CD4-positive, alpha-beta T cell treated with Interferon gamma for 1 hour (primary cell): ENCODE results near the gene MED29.
A peak's percentile ranks its signal among the peaks of the same experiment; 100 is the strongest.

ENCODE experiments used
- DNase-seq: peaks from one replicate; pipeline ENCODE4 v3.0.0-alpha.2; 2020

Gene MED29

DNA sequence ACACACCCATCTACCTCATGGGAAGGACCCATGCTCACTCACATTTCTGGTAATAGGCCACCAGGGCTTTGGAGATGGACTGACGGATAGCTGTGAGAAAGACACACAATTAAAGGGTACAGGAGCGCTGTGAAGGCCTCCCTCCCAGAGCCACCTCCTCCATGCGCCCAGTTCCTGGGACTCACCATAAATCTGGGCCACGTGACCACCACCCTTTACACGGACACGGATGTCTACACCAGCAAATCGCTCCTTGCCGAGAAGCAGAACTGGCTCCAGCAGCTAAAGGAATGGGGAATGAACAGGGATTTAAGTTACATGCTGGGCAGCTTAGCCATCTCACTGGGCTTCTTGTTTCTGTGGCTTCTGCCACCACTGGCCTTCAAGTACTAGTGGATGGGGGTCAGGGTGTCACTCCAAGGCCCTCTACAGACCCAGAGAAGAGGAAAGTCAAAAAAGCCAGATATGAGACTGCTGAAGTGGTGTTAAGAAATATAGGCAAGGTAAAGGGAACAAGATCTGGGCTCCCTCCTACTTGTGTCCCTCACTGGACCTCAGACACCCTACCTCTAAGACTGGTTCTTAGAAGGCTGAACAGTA lies 42.4 kb downstream of the MED29 start:
- no peak for DNase-seq

DNA sequence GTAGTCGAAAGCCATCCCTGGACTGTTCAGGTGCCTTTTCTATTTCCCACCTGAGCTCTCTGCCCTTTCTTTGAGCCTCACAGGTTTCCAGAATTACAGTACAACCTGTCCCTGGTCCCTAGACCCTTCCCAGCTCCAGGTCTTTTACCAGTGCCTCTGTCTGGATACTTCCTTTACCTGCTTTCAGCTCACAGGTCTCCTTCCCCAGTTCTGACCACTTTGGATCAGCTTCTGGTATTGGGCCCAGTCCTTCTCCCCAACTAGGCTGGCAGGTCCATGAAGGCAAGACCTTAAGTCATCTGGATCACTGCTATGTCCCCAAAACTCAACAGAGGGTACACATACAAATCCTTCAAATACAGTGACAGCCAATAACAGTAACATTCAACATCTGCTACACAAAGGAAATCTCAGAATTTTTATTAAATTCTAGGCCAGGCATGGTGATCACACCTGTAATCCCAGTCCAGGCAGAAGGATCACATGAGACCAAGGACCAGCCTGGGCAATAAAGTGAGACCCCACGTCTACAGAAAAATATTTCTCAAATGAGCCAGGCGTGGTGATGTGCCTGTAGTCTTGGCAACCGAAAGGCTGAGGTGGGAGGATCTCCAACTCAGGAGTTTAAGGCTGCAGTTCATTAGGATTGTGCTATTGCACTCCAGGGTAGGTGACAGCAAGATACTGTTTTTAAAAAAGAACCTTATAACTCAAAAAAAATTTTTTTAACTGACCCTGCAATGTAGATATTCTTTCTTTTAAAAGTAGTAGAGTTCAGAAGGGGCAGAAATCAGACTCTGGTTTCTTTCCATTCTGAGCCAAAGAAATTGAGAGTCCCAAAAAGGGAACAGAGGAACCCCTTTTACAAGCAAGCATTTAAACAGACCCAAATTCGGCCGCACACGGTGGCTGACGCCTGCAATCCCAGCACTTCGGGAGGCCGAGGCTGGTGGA lies 43.2 kb downstream of the MED29 start:
- no peak for DNase-seq

DNA sequence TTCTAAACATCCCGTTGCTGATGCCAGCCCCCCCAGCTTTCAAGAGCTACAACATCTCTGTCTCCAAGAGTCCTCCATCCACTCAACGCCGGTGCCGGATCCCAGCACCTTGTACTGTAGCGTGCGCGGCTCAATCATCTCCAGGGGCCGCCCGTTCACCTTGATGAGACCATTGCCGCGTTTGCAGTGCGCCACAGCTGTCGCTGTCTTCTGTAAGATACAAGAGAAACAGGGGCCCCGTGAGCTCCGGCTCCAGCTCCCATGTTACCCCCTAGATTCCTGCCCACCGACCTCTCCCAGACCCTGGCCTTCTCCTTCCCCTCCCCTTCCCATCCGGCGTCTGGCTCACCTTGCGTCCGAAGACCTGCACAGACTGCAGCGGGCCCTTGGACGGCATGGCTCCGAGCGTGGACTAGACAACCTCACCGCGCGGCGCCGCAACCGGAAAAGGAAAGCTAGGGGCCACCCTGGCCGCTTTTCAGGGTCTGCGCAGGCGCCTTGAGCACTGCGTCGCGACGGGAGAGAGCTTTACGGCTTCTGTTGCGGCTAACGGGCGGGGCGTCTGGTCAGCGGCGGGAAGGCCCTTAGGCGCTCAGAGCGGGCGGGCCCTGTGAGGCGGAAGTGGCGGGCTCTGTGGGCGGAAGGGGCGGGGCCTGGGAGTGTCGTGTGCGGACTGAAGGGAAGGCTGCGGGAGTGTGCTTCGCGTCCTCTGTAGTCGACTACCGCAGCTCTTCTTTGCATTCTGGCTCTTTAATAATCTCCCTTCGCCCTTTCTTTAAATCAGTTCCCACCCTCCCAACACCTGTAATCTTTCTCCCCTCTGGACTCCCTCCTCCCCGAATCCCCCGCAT lies 44.5 kb downstream of the MED29 start, which contains the start of gene RPS16:
Gene RPS16, minus strand, starts transcription at position 451 of the 851 bp plus-strand sequence. Its CDS starts 54 bp downstream, at position 397.
- DNase-seq: peak; percentile 99

DNA sequence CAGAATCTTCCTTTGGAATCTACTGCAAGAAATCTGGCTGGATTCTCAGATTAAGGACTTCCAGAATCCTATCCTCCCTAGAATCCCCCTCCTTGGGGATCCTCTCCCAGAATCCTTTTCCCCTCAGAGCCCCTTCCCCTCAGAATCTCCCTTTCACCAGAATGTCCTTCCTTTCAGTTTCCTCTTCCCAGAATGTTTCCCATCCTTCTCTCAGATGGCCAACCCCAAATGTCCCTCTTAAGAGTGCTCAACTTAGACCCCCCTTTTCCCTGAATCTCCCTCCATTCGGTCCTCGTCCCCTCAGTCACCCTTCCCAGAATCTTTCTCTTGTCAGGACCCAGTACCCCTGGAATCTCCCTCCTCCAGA lies 45.2 kb downstream of the MED29 start:
- DNase-seq: no peak

DNA sequence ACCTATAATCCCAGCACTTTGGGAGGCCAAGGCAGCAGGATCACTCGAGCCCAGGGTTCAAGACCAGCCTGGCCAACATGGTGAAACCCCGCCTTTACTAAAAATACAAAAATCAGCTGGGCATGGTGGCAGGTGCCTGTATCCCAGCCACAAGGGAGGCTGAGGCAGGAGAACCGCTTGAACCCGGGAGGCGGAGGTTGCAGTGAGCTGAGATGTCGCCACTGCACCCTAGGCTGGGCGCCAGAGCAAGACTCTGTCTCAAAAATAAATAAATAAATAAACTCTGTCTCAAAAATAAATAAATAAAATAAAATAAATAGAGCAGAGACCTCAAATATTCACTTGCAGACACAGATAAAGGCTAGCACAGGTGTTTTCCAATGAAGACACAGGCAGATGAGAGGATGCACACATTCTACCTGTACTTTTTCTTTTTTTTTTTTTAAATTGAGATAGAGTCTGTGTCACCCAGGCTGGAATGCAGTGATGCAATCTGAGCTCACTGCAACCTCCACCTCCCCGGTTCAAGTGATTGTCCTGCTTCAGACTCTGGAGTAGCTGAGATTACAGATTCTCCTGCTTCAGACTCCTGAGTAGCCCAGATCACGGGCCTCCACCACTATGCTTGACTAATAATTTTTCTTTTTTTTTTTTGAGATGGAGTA lies 47.2 kb downstream of the MED29 start:
- no peak for DNase-seq

DNA sequence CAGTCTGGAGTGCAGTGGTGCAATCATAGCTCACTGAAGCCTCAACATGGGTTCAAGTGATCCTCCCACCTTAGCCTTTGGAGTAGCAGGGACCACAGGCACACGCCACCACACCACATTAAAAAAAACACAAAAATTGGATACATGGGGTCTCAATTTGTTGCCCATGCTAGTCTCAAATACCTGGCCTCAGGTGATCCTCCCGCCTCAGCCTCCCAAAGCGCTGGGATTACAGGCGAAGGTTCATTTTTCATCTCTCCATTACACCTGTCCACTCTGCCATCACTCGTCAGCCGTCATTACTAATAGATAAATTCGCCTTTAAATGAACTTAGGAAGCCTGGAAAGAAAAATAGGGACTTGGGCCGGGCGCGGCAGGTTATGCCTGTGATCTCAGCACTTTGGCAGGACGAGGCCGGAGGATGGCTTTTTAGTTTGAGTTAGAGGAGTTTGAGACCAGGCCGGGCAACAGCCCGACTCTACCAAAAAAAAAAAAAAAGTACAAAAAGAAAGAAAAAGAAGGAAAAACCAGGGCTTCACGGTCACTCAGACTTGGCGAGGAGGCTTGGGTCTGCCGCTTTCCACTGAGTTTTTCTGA lies 53.5 kb downstream of the MED29 start:
- DNase-seq: no peak

DNA sequence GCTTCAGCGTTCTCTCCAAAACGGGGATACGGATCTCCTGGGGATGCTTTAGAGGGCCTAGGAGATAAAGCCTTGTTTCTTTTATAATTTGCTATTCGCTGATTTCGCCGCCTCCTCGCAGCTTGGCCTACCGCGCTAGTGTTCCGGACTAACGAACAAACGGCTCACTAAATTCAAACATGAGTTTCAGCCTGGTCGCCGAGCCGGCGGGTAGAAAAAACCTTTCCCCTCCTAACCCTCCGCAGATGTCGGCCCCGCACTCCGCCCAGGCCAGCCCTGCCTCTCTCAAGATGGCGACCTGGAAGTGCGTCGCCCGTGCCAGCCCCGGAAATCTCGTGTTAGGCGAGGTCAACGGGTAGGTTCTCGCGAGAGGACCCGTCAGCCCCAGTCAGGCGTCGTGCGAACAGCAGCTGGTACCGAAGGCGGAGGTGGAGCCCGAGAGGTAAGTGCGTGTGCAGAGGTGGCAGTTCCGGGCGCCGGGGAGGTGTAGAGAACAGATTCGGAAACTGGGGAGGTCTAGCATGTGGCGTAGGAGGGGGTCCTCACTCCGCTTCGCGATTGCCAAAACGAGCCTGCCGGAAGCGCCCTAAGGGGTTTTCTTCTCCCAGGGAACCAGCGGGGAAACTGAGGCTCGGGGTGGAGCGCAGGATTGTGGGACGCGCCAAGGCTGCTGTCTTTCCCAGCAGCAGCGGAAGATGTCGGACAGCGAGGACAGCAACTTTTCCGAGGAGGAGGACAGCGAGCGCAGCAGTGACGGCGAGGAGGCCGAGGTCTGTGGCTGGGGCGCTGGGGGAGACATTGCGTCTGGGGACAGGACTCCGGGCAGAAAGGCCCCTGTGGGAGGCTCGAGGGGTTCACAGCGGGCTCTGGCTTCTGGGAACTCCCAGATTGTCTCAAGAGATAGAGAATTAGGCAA lies 54.3 kb downstream of the MED29 start, which contains the start of gene SUPT5H:
Gene SUPT5H, plus strand, starts transcription at position 387 of the 916 bp plus-strand sequence. Its CDS starts 309 bp downstream, at position 696.
- DNase-seq: peak; percentile 99

DNA sequence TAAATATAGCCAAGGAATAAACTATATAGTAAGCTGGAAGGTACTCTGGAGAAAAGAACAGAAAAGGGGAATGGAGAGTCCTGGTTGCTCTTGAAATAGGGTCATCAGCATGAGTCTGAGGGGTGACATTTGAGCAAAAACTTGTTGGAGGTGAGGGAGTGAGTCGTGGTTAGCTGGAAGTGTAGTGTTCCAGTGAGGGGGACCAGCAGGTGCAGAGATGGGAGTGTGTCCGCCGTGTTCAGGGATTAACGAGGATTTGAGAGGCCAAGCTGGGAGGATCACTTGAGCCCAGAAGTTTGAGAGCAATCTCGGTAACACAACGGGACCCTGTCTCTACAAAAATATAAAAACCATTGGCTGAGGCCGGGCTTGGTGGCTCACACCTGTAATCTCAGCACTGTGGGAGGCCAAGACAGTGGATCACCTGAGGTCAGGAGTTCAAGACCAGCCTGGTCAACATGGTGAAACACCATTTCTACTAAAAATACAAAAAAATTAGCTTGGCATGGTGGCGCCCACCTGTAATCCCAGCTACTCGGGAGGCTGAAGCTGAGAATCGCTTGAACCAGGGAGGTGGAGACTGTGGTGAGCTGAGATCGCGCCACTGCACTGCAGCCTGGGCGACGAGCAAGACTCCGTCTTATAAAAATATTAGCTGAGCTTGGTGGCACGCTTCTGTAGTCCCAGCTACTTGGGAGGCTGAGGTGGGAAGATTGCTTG lies 55.3 kb downstream of the MED29 start:
- no peak for DNase-seq

DNA sequence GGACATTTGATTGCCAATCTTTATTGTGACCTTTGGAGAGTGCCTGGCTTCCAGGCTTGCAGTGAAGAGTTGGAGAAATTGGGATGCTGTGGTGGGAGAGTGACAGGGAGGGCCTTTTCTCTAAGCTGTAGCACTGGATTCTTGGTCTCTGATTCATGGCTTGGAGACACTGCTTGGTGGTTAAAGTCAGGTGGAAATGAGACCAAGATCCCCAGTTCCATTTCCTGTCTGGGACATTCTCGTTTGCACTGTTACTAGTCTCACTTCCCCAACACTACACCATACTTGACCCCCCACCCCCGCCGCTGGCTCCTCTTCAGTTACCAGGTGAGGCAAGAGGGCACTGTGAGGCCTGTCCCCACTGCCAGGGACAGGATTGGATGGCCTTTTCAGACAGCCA lies 57.1 kb downstream of the MED29 start:
- DNase-seq: peak; percentile 25

DNA sequence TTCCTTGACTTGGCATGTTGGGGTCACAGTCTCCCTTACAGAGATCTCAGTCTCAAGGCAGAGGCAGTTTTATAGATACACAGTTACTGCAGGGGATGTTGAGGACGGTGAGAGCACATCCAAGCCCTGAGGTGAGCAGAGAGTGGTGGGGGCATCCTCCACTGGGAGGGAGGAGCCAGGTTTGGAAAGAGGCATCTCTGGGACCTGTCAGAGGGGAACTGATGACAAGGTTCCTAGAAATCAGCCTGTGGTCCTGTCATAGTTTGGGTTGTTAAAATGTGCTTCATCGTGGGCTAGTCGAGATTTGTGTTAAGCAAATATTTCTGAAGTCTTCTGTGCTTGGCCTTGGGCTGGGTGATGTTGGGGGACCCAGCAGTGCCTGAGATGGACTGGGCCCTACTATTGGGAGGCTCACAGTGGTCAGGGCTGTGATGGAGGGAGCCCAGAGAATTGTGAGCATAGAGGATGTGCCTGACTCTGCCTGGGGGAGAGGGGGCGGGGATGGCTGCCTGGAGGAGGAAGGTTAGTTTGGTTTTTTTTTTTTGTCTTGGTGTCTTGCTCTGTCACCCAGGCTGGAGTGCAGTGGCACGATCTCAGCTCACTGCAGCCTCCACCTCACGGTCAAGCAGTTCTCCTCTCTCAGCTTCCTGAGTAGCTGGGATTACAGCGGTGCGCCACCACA lies 58.1 kb downstream of the MED29 start:
- no peak for DNase-seq
